DMS 273 treated with DMSO at 0.1 percent for 48 hours (cell line): ENCODE data around the gene PEX6.

Experiments
- DNase-seq: peaks from one replicate; lab custom pipeline; 2025; lab: John Stamatoyannopoulos, UW

Gene PEX6, protein sequence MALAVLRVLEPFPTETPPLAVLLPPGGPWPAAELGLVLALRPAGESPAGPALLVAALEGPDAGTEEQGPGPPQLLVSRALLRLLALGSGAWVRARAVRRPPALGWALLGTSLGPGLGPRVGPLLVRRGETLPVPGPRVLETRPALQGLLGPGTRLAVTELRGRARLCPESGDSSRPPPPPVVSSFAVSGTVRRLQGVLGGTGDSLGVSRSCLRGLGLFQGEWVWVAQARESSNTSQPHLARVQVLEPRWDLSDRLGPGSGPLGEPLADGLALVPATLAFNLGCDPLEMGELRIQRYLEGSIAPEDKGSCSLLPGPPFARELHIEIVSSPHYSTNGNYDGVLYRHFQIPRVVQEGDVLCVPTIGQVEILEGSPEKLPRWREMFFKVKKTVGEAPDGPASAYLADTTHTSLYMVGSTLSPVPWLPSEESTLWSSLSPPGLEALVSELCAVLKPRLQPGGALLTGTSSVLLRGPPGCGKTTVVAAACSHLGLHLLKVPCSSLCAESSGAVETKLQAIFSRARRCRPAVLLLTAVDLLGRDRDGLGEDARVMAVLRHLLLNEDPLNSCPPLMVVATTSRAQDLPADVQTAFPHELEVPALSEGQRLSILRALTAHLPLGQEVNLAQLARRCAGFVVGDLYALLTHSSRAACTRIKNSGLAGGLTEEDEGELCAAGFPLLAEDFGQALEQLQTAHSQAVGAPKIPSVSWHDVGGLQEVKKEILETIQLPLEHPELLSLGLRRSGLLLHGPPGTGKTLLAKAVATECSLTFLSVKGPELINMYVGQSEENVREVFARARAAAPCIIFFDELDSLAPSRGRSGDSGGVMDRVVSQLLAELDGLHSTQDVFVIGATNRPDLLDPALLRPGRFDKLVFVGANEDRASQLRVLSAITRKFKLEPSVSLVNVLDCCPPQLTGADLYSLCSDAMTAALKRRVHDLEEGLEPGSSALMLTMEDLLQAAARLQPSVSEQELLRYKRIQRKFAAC

DNA sequence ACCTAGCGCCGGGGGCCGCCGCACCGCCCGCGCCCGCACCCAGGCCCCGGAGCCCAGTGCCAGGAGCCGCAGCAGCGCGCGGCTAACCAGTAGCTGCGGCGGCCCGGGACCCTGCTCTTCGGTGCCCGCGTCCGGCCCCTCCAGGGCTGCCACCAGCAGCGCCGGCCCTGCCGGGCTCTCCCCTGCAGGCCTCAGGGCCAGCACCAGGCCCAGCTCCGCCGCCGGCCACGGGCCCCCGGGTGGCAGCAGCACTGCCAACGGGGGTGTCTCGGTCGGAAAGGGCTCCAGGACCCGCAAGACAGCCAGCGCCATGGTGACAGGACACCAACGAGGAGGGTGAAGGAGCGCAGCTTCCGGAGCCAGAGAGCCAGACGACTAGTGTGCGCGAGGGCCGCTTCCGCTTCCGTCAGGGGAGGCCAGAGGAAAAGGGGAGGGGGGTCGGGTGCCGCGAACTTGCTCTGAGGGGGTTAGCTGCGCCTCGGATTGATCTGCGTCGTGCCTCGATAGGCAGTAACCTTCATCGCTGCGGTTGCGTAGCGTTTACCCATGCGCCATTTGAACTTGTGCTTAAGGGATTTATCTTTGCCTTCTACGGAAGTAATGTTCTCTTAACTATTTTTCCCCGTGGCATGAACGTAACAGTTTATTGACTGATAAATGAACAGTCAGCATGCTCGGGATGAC lies at the start of gene PEX6:
PEX6 (minus strand) TSS at position 343 of the 684 bp plus-strand sequence; CDS start at position 312, 31 bp downstream.
- peak; percentile 81 for DNase-seq

DNA sequence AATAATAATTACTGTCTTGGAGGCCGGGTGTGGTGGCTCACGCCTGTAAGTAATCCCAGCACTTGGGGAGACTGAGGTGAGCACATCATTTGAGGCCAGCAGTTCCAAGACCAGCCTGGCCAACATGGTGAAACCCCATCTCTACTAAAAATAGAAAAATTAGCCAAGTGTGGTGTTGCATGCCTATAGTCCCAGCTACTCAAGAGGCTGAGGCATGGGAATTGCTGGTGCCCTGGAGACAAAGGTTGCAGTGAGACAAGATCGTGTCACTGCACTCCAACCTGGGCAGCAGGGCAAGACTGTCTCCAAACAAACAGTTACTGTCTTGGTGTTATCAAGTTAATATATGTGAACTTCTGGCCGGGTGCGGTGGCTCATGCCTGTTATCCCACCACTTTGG lies 47.4 kb upstream of the PEX6 start:
- DNase-seq = no peak

DNA sequence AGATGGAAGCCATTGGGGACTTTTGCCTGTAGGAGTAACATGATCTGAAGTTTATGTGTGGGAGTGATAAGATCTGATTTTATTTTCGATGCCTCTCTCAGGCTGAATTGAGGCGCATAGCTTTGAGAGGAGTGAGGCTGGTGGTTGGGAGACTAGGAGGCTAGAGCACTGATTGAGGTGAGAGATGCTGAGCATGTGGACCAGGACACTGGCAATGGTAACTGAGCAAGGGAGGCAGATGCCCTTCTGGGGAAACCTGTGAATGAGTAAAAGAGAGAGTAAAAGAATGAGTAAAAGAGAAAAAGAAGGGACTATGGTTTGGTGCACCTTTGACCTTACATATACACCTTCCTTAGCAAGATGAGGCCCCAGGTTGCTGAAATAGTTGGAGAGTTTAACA lies 45.5 kb upstream of the PEX6 start:
- DNase-seq = no peak

DNA sequence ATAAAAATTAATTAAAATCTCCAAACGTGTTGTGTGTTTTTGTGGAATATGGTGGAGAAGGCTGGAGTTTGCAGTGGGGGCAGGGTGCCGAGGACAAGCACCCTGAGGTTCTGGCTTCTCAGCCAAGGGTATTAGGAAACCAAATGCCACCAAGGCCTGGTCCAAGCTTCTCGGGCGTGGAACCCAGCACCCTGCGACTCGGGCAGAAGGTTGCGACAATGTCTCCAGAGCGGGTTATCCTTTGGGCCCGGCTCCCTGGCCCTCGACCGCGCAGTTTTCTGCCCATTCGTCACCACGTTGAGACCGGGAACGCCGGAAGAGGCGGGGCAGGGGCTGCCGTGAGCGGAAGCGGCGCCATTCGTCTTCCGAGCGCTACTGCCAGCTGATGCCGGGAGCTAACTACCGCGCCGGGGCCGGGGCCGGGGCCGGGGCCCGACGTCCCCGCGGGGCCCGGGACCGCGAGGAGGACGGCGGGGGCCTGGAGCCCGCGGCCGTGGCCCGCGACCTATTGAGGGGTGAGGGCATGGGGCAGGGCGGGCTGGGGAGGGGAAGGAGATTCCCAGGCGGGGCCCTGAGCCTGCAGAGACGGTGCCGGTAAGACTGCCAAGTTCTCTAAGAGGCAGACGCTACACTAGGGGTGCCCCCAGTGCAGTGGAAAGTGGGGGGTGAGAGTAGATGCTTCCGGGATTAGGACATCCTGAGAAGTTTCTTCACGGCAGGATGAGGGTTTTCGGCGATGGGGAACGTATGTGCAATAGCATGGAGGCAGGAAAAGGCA lies 42.5 kb upstream of the PEX6 start, which contains the start of gene RRP36:
RRP36 (plus strand) TSS at position 354 of the 778 bp plus-strand sequence; CDS start at position 386, 32 bp downstream.
- DNase-seq = peak; percentile 46

DNA sequence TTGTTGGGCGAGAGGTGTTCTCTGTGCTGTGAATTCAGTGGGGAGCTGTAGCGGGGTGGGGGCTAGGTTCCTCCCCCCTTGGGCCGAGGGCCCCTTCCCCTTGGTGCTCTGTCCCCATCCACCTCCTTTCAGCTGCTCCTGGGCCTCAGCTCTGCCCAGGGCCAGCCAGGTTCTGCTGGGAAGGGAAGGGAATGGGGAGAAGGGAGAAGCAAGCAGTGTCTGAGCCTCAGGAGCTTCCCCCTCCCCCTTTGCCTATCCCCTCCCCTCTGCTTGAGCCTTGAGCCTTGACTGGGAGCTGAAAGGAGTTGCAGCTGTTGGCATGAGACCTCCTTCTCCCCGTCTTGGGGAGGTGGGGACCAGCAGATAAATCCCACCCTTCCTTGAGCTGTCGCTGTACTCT lies 41.9 kb upstream of the PEX6 start:
- no peak for DNase-seq

DNA sequence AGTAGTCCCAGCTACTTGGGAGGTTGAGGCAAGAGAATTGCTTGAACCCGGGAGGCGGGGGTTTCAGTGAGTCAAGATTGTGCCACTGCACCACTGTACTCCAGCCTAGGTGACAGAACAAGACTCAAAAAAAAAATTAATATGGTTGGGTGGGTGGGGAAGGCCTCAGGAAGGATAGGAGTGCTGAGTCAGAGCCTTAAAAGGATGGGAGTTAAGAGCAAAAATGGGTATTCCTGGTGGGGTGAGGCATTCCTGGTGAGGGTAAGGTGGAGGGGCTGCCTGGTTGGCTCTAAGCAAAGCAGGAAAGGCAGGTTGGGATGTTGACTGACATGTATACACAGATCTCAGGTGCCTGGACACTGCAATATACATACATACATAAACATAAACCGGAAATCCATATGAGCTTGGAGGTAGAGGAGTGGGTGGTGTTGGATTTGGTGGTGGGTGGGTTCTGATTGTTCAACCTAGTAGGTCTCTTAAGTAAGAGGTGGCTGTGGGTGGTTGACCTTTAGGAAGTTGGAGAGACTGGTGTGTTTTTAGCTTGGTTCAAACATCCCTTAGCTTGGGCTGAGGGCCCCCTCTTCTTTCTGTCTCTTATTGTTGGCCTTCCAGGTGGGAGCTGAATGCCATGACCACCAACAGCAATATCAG lies 41.2 kb upstream of the PEX6 start:
- no peak for DNase-seq

DNA sequence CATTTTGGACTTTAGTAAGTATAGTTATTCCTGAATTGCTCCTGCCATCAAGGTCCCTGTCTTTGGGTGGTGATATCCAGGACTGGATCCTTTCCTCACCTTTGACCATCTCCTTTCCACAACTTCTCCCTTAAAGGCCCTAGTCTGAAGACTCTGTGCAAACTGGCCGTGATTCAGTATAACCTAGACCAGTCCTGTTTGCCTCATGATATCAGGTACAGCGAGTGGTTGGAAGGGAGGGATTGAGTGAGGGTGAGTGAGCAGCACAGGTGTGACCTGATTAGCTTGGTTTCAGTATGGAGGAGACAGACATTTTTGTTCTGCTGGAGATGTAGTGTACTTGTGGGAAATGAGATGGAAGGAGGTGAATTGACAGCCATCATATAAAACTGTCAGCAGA lies 40.2 kb upstream of the PEX6 start:
- no peak for DNase-seq

DNA sequence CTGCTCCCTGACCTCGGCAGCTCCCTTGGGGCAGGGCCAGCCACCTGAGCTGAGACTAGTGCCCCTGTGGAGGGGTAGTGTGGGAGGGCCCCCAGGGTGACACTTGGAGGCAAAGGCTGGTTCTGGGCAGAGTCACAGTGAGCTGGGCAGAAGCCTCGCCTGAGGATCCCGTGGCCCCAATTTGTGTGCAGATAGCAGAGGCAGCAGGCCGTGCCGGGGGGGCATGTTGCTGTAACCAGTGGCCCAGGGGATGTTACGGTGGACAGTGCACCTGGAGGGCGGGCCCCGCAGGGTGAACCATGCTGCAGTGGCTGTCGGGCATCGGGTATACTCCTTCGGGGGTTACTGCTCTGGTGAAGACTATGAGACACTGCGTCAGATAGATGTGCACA lies 38.0 kb upstream of the PEX6 start:
- DNase-seq = no peak

DNA sequence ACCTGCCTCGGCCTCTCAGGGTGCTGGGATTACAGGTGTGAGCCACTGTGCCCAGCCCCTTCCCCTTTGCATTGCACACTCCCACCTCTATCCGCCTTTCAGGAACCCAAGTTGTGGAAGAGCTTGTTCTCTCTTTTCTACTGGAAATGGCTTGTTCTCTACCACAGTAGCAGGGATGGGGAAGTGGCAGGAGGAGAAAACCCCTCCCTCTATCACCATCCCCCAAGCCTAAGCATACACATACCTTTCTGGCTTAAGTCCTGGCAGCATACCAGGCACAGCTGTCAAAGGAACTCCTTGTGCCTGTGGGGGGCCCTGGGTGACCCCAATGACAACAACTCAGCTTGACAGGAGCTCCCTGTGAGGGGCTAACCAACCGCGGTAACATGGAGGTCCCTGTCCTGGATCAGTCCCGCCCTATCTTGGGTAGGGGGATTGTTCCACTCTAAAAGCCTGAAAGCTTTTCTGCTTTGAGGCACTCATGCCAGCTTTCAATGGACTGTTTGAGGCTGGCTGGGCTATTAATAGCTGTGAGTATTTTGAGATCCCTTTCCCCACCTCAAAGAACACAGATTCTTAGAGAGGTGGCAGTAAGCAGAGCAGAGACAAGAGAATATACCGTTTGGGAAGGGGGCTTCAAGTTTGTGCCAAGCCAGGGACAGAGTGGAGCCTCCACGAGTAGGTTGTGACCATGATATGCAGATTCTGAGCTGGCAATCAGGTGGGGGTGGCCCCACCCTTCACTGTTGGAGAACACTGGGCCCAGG lies 37.4 kb upstream of the PEX6 start:
- no peak for DNase-seq

DNA sequence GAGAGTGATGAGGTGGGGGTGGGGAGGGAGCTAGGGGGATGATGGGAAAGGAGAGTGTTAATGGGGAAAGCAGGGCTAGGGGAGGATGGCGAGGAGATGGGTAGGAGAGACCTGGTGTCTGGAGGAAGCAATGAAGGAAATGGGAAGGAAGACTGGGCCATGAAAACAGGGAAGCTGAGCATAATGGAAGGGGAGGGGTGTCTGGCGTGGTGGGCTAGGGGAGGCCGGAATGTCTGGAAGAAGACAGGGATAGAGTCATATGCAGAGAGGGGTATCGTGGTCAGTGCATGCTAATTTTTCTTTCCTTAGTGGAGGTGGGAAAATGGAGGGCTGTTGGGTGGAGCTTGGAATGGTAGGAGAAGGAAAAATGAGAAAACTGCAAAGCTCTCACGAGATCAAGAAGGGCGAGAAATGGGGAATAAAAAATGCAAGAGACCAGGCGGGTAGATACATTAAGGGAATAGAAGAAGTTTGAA lies 35.5 kb upstream of the PEX6 start:
- DNase-seq = no peak

DNA sequence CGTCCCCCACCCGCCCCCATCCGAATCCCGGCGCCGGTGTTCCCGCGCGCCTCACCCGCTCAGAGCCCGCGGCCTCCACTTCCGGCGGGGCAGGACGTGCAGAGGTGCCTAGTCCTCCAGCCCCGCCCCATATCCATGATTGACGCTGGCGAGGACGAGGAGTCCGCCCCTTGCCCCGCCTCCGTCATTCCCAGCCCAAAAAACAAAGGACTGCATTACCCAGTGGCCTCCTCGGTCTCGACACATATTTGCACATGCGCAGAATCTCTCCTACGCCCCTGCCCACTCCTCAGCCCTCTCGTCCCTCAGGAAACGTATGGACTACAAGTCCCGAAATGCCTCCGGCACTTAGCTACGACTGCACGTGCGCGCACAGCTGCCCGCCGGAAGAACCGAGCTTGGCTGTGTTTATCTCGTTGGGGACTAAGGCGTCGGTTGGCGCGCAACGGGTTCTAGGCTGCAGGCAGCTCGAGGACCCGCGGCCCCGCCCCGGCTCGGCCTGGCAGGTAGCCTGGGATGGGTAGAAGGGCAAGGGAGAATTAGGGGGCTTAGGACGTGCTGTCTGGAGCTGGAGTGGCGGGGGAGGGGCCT lies 35.0 kb upstream of the PEX6 start, which contains the start of the genes KLHDC3 and MEA1:
KLHDC3 (plus strand) TSS at position 407 of the 591 bp plus-strand sequence. CDS start 2,944 bp downstream, outside the sequence.
MEA1 (minus strand) TSS at position 104 of the 591 bp plus-strand sequence. CDS start 133 bp downstream, outside the sequence.
- peak; percentile 99 for DNase-seq

DNA sequence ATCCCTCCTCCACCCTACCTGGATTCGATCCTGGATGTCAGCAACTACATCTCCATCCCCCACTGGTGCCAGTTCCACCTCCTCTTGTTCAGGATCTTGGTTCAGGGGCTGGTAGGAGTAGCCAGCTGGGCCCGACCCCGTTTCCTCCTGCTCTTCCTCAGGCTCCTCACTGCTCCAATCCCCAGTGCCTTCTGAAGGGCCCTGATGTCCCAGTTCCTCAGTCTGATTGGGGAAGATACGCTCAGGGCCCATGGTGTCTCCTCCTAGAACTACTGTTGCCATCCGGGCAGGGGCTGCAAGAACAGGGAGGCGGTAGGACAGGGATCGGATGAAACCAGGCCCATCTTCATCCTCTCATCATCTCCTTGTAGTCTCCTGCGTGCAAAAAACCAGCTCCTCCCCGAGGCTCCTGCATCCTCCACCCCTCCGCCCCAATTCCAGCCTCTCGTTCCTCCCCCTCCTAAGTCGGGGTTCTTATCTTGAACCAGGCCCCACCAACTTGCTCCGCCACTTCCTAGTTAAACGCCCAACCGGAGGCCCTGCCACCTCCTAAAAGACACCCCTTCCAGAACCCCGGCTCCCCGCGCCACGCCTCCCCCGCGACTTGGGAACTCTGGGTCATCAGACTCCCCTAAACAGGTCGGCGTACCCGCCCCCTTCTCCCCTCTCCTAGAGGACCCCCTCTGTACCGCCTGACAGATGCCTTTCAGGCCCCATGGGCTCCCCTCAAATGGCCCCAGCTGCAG lies 34.3 kb upstream of the PEX6 start:
- peak; percentile 12 for DNase-seq

DNA sequence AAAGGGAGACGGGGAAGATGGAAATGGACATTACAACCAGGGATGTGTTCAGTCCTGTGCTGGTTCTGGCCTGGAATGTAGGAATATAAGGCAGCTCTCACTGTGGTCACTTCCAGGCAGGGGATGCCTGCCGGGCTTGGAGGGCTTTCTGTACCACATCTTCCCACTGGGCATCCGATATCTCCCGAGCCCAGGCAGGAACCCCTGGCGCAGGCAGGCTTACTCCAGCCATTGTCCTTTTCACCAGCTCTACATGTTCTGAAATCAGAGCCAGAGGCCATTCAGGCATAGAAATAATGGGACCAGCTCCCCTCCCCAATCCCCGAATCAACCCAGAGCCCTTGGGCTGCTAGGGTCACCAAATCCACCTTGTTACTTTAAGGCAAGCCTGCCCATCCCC lies 33.4 kb upstream of the PEX6 start:
- no peak for DNase-seq

DNA sequence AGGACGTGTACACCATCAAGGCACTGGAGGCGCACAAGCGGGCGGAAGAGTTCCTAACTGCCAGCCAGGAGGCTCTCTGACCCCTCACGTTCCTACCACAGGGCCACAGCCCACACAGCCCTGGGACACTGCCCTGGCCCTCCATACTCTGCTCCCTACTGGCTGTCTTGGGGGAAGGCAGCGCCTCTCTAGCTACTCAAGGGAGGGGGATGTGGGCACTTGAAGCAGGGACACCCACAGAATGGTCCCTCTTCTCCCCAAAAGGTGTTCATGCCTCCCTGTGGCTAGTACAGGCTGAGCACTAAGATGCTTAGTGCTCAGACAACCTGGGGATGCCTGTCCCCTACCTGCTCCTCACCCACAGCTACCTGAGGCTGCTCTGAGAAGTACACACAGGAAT lies 32.2 kb upstream of the PEX6 start:
- DNase-seq = no peak

DNA sequence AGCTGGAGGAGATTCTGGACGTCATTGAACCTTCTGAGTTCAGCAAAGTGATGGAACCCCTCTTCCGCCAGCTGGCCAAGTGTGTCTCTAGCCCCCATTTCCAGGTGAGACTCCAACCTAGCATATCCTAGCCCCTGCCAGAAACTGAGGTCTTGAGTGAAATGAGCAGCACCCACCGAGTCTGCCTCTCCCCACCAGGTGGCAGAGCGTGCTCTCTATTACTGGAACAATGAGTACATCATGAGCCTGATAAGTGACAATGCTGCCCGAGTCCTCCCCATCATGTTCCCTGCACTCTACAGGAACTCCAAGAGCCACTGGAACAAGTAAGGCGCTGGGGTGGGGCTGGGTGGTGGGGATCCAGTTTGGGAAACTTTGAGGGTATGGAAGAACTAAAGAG lies 30.1 kb upstream of the PEX6 start:
- no peak for DNase-seq

DNA sequence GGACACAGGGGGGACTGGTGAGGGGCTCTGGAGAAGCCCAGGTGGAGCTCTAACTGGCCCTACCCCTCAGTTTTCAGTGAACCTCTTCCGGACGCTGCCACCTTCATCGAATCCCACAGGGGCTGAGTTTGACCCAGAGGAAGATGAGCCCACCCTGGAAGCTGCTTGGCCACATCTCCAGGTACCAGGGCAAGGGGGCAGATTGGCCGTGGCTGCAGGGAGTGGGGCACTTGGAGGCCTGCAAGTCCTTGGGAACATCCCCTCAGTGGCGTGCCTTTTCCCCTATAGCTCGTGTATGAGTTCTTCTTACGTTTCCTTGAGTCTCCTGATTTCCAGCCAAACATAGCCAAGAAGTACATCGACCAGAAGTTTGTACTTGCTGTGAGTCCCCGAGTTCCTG lies 28.1 kb upstream of the PEX6 start:
- no peak for DNase-seq

DNA sequence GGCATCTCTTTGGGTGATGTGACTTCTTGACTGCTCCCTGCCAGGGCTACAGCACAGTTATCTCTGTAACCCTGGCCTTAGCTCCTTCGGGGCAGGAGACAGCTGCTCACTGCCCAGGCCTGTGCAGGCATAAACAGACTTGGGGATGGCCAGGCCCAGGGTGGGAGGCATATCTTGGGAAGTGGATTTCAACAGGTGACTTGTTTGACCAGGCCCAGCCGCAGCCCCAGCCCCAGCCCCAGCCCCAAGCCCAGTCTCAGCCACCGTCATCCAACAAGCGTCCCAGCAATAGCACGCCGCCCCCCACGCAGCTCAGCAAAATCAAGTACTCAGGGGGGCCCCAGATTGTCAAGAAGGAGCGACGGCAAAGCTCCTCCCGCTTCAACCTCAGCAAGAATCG lies 27.3 kb upstream of the PEX6 start:
- no peak for DNase-seq

DNA sequence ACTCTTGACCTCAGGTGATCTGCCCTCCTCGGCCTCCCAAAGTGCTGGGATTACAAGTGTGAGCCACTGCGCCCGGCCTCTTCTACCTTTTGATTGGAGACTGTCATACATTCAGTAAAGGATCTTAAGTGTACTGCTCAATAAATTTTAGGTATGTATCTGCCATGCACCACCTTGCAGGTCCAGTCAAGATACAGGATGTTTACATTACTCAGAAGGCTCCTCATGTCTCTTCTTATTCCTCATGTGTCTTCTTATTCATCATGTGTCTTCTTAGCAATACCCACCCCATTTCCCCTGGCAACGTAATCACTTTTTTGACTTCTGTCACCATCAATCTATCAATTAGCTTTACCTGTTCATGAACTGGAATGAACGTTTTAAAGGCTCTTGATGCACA lies 26.9 kb upstream of the PEX6 start:
- no peak for DNase-seq

DNA sequence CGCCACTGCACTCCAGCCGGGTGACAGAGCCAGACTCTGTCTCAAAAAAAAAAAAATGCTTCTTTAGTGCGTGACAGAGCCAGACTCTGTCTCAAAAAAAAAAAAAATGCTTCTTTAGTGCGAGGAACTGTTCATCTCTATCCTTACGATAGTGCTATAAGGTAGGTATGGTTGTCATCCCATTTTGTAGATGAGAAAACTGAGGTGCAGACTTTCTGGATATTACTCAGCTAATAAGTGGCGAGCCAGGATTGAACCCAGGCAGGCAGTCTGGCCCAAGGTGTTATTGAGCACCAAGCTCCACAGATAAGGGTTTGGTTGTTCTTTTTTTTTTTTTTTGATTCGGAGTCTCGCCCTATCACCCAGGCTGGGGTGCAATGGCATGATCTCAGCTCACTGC lies 22.9 kb upstream of the PEX6 start:
- no peak for DNase-seq
